Karpas-422 (cell line): Measurements from ENCODE around the gene REPS1. TPM values are rescaled to one million over a fixed set of nuclear protein-coding genes. Genes with fewer than 3 reads are reported as not detected.

ENCODE experiments used
- DNase-seq: peaks from one replicate; pipeline ENCODE4 v3.0.0-alpha.2; 2015
- H2AFZ ChIP-seq: fragments of 200-600 bp; sonication (generic); 2 replicates; pipeline ENCODE4 v1.6.1; 2014; ENCODE audit warnings: antibody characterized with exemption, low read length, mixed read lengths
- H3K27ac ChIP-seq: fragments of 200-600 bp; sonication (generic); 2 replicates; pipeline ENCODE4 v1.5.1; 2014; ENCODE audit warnings: mild to moderate bottlenecking, low read length, moderate library complexity
- H3K27me3 ChIP-seq: fragments of 200-600 bp; sonication (generic); 2 replicates; pipeline ENCODE4 v1.6.1; 2014; ENCODE audit warnings: low read length, mixed read lengths
- H3K36me3 ChIP-seq: fragments of 200-600 bp; sonication (generic); 2 replicates; pipeline ENCODE4 v1.6.1; 2014; ENCODE audit warnings: low read length, mixed read lengths; ENCODE audit not compliant: insufficient read depth
- H3K4me1 ChIP-seq: fragments of 200-600 bp; sonication (generic); 2 replicates; pipeline ENCODE4 v1.6.1; 2014; ENCODE audit warnings: mild to moderate bottlenecking, low read length, mixed read lengths
- H3K4me2 ChIP-seq: fragments of 200-600 bp; sonication (generic); 2 replicates; pipeline ENCODE4 v1.6.1; 2014; ENCODE audit warnings: low read length, low read depth, mild to moderate bottlenecking; ENCODE audit not compliant: poor library complexity, severe bottlenecking
- H3K4me3 ChIP-seq: fragments of 200-600 bp; sonication (generic); 2 replicates; pipeline ENCODE4 v1.5.1; 2014; ENCODE audit warnings: mild to moderate bottlenecking, antibody characterized with exemption, low read length, mixed read lengths
- H3K79me2 ChIP-seq: fragments of 200-600 bp; sonication (generic); 2 replicates; pipeline ENCODE4 v1.6.1; 2014; ENCODE audit warnings: mild to moderate bottlenecking, low read length, mixed read lengths
- H3K9ac ChIP-seq: fragments of 200-600 bp; sonication (generic); 2 replicates; pipeline ENCODE4 v1.6.0; 2014; ENCODE audit warnings: low read length
- H3K9me2 ChIP-seq: fragments of 200-600 bp; sonication (generic), shearing (Covaris generic); replicated peaks from 2 replicates; pipeline ENCODE4 v1.6.0; 2014; ENCODE audit warnings: mild to moderate bottlenecking, low read length, moderate library complexity; ENCODE audit not compliant: insufficient read depth
- H3K9me3 ChIP-seq: fragments of 300-700, 200-600 bp; sonication (generic); 2 replicates; pipeline ENCODE4 v1.6.1; 2014; ENCODE audit warnings: low read length, mixed read lengths
- H4K20me1 ChIP-seq: fragments of 200-600 bp; sonication (generic); 2 replicates; pipeline ENCODE4 v1.6.1; 2014; ENCODE audit warnings: mild to moderate bottlenecking, antibody characterized with exemption, low read length, low read depth; ENCODE audit not compliant: insufficient read depth
- total RNA-seq: library from RNA; depleted of rRNA; stranded (reverse); fragments of >200 nt; shearing (Covaris generic); gene quantifications from 2 replicates; pipeline ENCODE4 v1.2.3, GENCODE V29; 2014; ENCODE audit warnings: low replicate concordance

Gene REPS1
- total RNA-seq, 1 experiment from 2014 or later: 82.6 TPM

DNA sequence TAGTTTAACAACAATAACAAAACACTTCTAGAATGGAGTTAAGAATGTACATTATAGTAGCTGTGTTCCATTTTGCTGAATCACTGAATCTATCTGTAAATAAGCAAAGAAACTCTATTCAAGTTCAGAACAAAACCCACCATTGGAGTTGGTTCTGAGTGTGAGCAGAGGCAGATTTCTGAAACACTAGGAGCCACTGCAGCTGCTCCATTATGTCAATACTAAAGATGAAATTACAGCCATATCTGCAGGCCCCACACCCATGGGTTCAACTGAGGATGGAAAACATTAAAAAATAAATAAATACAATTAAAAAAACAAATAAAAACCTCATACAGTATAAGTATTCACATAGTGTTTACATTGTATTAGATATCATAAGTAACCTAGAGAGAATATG is 91.0 kb downstream of the REPS1 start:
- Histone ChIP-seq H2AFZ (no peak overlapping the region), H3K4me2 (no peak overlapping the region), H3K79me2 (no peaks in the 10 kb centered on the region), H3K4me3 (no peak overlapping the region), H4K20me1 (no peaks in the 10 kb centered on the region), H3K36me3 (peaks cover 24% of the 10 kb centered on the region), H3K9me3 (no peaks in the 10 kb centered on the region), H3K9ac (no peak overlapping the region), H3K9me2 (no peaks in the 10 kb centered on the region), H3K27me3 (no peaks in the 10 kb centered on the region), H3K4me1 (no peaks in the 10 kb centered on the region), H3K27ac (no peak overlapping the region)
- no peak for DNase-seq

- Histone ChIP-seq H3K36me3 (peaks cover 17% of the 10 kb centered on the region), H3K9me2 (no peaks in the 10 kb centered on the region), H3K9ac (no peak overlapping the region), H3K4me2 (no peak overlapping the region), H4K20me1 (no peaks in the 10 kb centered on the region), H2AFZ (no peak overlapping the region), H3K27me3 (no peaks in the 10 kb centered on the region), H3K4me3 (no peak overlapping the region), H3K79me2 (no peaks in the 10 kb centered on the region), H3K27ac (no peak overlapping the region), H3K4me1 (no peaks in the 10 kb centered on the region), H3K9me3 (no peaks in the 10 kb centered on the region)
- no peak for DNase-seq
Measured at GRCh38 chr6:138896104-138896756, 91.8 kb downstream of the REPS1 start.

GRCh38 chr6:138891255-138891986 is 96.6 kb downstream of the REPS1 start:
- Histone ChIP-seq H3K27me3 (no peaks in the 10 kb centered on the region), H3K4me3 (no peak overlapping the region), H3K27ac (no peak overlapping the region), H3K79me2 (no peaks in the 10 kb centered on the region), H3K9me2 (no peaks in the 10 kb centered on the region), H3K4me2 (no peak overlapping the region), H3K36me3 (no peaks in the 10 kb centered on the region), H2AFZ (no peak overlapping the region), H3K9ac (no peak overlapping the region), H3K9me3 (no peaks in the 10 kb centered on the region), H4K20me1 (no peaks in the 10 kb centered on the region), H3K4me1 (no peaks in the 10 kb centered on the region)
- no peak for DNase-seq

DNA sequence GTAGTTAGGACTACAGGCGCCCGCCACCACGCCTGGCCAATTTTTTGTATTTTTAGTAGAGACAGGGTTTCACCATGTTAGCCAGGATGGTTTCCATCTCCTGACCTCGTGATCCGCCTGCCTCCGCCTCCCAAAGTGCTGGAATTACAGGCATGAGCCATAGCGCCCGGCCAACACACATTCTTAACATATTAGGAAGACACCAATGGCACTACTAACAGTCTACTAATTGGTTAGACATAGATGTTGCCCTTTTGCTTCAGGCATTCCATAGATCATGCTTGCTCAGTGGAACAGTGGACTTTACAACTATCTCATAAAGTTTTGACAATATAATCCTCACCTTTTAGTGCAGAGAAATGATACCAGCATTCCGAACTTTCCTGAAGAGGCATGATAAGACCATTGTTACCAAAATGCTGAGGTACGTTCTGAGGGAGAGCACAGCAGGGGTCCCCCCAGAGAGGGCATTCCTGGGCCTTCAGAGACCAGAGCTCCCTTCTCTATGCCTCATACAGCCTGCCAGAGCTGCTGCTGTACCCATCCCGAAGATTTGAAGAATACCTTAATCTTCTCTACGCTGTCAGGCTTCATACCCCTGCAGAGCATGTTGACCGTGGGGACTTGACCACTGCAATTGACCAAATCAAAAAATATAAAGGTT is 102.8 kb downstream of the REPS1 start:
- no peaks in the 10 kb centered on the region for H3K79me2 ChIP-seq
- no peaks in the 10 kb centered on the region for H3K27me3 ChIP-seq
- H3K9me2 ChIP-seq: no peaks in the 10 kb centered on the region
- H3K36me3 ChIP-seq: no peaks in the 10 kb centered on the region
- H3K4me2 ChIP-seq: no peak overlapping the region
- DNase-seq: peak; percentile 26
- H3K4me1 ChIP-seq: no peaks in the 10 kb centered on the region
- no peak overlapping the region for H2AFZ ChIP-seq
- H3K9me3 ChIP-seq: no peaks in the 10 kb centered on the region
- H4K20me1 ChIP-seq: no peaks in the 10 kb centered on the region
- no peak overlapping the region for H3K9ac ChIP-seq
- no peak overlapping the region for H3K27ac ChIP-seq
- H3K4me3 ChIP-seq: no peak overlapping the region

DNA sequence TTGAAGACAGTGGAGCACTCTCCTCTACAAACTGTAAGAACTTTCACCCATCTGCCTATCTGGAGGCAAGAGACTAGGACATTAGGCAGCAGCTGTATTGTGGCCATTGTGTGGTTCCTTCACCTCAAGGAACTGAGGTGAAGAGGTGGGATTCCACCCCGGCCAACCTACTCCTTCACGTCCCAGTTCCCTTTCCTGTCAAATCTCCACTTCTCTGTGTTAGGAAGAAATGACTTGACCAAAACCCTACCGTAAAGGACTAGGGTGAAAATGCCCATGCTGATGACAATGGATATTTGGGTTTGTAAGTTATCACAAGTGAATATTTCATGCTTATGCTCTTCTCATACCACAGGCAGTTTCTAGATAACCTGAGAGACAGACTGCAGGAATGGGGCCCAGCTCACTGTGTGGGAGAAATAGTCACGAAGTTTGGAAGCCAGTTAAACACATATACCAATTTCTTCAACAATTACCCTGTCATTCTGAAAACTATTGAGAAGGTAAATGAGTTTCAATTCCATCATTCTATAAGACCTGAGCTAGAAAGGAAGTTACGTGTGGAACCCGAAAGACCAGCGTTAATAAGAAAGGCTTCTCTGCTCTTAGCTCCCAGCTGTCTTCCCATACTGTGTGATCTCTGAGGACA is 105.6 kb downstream of the REPS1 start:
- Histone ChIP-seq H3K36me3 (no peaks in the 10 kb centered on the region), H3K27ac (no peak overlapping the region), H3K4me1 (no peaks in the 10 kb centered on the region), H3K9me2 (no peaks in the 10 kb centered on the region), H3K9me3 (no peaks in the 10 kb centered on the region), H4K20me1 (0 out of 2 replicates have a peak, but pooled peaks cover 2% of the 10 kb centered on the region), H2AFZ (no peak overlapping the region), H3K4me3 (no peak overlapping the region), H3K79me2 (no peaks in the 10 kb centered on the region), H3K4me2 (no peak overlapping the region), H3K27me3 (no peaks in the 10 kb centered on the region), H3K9ac (no peak overlapping the region)
- DNase-seq: no peak

GRCh38 chr6:138873191-138873590 is 114.9 kb downstream of the REPS1 start:
- no peaks in the 10 kb centered on the region for H3K27me3 ChIP-seq
- H3K27ac ChIP-seq: no peak overlapping the region
- no peaks in the 10 kb centered on the region for H3K36me3 ChIP-seq
- H4K20me1 ChIP-seq: no peaks in the 10 kb centered on the region
- no peak for DNase-seq
- H3K4me2 ChIP-seq: no peak overlapping the region
- no peak overlapping the region for H3K9ac ChIP-seq
- no peaks in the 10 kb centered on the region for H3K4me1 ChIP-seq
- H2AFZ ChIP-seq: no peak overlapping the region
- no peaks in the 10 kb centered on the region for H3K9me3 ChIP-seq
- H3K79me2 ChIP-seq: no peaks in the 10 kb centered on the region
- no peaks in the 10 kb centered on the region for H3K9me2 ChIP-seq
- H3K4me3 ChIP-seq: no peak overlapping the region

DNA sequence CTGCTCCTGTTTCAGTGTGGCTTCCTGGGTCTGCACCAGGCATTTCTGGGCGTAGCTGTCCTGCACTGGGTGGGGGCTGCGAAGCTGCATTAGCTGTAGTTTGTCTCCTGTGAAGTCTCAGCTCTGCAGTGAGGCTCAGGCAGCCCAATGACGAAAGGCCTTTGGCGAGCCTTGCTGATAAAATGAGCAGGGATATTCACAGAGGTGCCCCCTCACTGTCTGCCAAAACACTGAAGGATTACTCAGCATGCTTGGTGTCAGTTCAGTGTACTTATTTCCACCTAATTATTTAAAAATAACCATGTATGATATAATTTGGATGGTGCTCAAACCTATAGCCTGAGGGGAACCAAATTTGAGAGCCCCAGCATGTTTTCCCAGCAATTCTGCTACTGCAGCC is 118.7 kb downstream of the REPS1 start:
- Histone ChIP-seq H4K20me1 (no peaks in the 10 kb centered on the region), H3K9me2 (no peaks in the 10 kb centered on the region), H2AFZ (no peak overlapping the region), H3K9ac (no peak overlapping the region), H3K79me2 (no peaks in the 10 kb centered on the region), H3K27me3 (no peaks in the 10 kb centered on the region), H3K4me3 (no peak overlapping the region), H3K9me3 (no peaks in the 10 kb centered on the region), H3K4me2 (no peak overlapping the region), H3K36me3 (no peaks in the 10 kb centered on the region), H3K4me1 (no peaks in the 10 kb centered on the region), H3K27ac (no peak overlapping the region)
- no peak for DNase-seq

DNA sequence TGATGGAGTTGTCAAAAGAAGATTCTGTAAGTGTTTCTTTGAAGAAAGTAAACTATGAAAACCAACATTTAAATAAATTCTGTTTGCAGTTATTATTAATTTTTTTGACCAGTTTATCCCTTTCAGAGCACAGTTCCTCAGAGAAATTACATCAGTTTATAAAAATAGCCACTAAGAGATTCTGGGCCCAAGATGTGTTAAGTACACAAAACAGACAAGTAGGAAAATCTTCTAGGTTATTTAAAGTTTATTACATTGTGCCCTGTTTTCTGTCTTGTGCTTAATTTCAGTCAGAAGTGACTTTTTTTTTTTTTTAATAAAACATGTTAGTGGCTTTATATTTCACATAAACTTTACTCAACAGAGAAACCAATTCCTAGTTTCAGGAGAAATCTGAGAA is 119.9 kb downstream of the REPS1 start:
- Histone ChIP-seq H3K27me3 (no peaks in the 10 kb centered on the region), H3K4me1 (no peaks in the 10 kb centered on the region), H3K9ac (no peak overlapping the region), H3K9me2 (no peaks in the 10 kb centered on the region), H4K20me1 (no peaks in the 10 kb centered on the region), H3K27ac (no peak overlapping the region), H3K36me3 (no peaks in the 10 kb centered on the region), H3K4me2 (no peak overlapping the region), H3K9me3 (no peaks in the 10 kb centered on the region), H2AFZ (no peak overlapping the region), H3K4me3 (no peak overlapping the region), H3K79me2 (no peaks in the 10 kb centered on the region)
- no peak for DNase-seq
